GM12878 (cell line): ENCODE measurements around the gene REL. TPM values are rescaled to one million over a fixed set of nuclear protein-coding genes. Genes with fewer than 3 reads are reported as not detected.

Experiments
- ATAC-seq: fragments of 200-7000 bp; cut with Tn5 transposase; 3 replicates; pipeline ENCODE4 v1.9.1; 2020; ENCODE audit warnings: mild to moderate bottlenecking, moderate library complexity
- BruUV-seq: library from RNA; stranded (reverse); fragments of 400-500 nt; replicated peaks from 2 replicates; lab custom pipeline; 2021; lab: Mats Ljungman, UMichigan
- CTCF ChIA-PET: fragments of 300-600 bp; sonication (Branson Sonifier 250); formaldehyde crosslinking; extraction: SDS; loops from one replicate; lab custom pipeline; 2021; ENCODE audit warnings: inconsistent platforms; lab: Yijun Ruan, JAX
- POLR2A ChIA-PET: fragments of 350-600 bp; formaldehyde crosslinking; extraction: SDS; loops from one replicate; lab custom pipeline; 2021; ENCODE audit warnings: inconsistent platforms; lab: Charles Lee
- RAD21 ChIA-PET: fragments of 300-600 bp; sonication (Branson Sonifier 250); formaldehyde crosslinking; loops from one replicate; lab custom pipeline; 2023; ENCODE audit warnings: antibody characterized with exemption; ENCODE audit not compliant: unreplicated experiment; lab: Charles Lee
- SMC1A ChIA-PET: fragments of 300-600 bp; sonication (Branson Sonifier 250); formaldehyde crosslinking; loops from one replicate; lab custom pipeline; 2023; ENCODE audit not compliant: unreplicated experiment, uncharacterized antibody; lab: Charles Lee
- DNase-seq: peaks from one replicate; pipeline ENCODE4 v3.0.0-alpha.2; 2011; ENCODE audit warnings: low read depth, low spot score
- FAIRE-seq: peaks from 3 replicates; lab custom pipeline; 2011; peaks lifted over from hg19 to GRCh38; lab: Jason Lieb, UNC
- H2AFZ ChIP-seq: 2 replicates; pipeline ENCODE4 v1.6.0; 2011; ENCODE audit warnings: low read depth, low read length, control low read depth; ENCODE audit not compliant: control insufficient read depth
- H3K27ac ChIP-seq: 2 replicates; pipeline ENCODE4 v1.5.1; 2011; ENCODE audit warnings: control low read depth; ENCODE audit not compliant: control insufficient read depth, insufficient read depth
- H3K27me3 ChIP-seq, 2 experiments: replicated peaks in 1 of 2; 2 replicates each; pipeline versions ENCODE4 v1.6.0 to v1.6.1; 2011; ENCODE audit warnings: low read length in 1 of 2; ENCODE audit not compliant: control insufficient read depth in 2 of 2, insufficient read depth in 2 of 2
- H3K36me3 ChIP-seq, 2 experiments: 2 replicates each; pipeline ENCODE4 v1.5.1; 2011; ENCODE audit warnings: low read length in 1 of 2; ENCODE audit not compliant: control insufficient read depth in 2 of 2, insufficient read depth in 2 of 2
- H3K4me1 ChIP-seq: 2 replicates; pipeline ENCODE4 v1.6.1; 2011; ENCODE audit warnings: mild to moderate bottlenecking, low read length, moderate library complexity, mixed read lengths; ENCODE audit not compliant: control insufficient read depth, insufficient read depth
- H3K4me2 ChIP-seq: 2 replicates; pipeline ENCODE4 v1.6.0; 2011; ENCODE audit warnings: control low read depth; ENCODE audit not compliant: control insufficient read depth, insufficient read depth
- H3K4me3 ChIP-seq: fragments of 200-600 bp; sonication (generic); 2 replicates; pipeline ENCODE4 v1.5.1; 2016
- H3K79me2 ChIP-seq: 2 replicates; pipeline ENCODE4 v1.6.0; 2011; ENCODE audit warnings: low read length; ENCODE audit not compliant: control insufficient read depth, insufficient read depth
- H3K9ac ChIP-seq: 2 replicates; pipeline ENCODE4 v1.8.0; 2011; ENCODE audit warnings: low read length, control low read depth, mixed read lengths; ENCODE audit not compliant: control insufficient read depth, insufficient read depth
- H3K9me3 ChIP-seq: replicated peaks from 3 replicates; pipeline ENCODE4 v1.5.1; 2011; ENCODE audit warnings: mild to moderate bottlenecking, low read length; ENCODE audit not compliant: control insufficient read depth, insufficient read depth
- H4K20me1 ChIP-seq: 2 replicates; pipeline ENCODE4 v1.6.0; 2011; ENCODE audit not compliant: control insufficient read depth, insufficient read depth
- CBFB ChIP-seq: IDR thresholded peaks from 2 replicates; pipeline ENCODE4 v1.6.1; 2016; ENCODE audit warnings: antibody characterized with exemption, low read depth
- CBX5 ChIP-seq: sonication (generic); IDR thresholded peaks from 2 replicates; pipeline ENCODE4 v1.6.1; 2016; ENCODE audit warnings: low read depth, moderate library complexity, mild to moderate bottlenecking, inconsistent platforms
- PKNOX1 ChIP-seq: fragments of 450-650 bp; IDR thresholded peaks from 2 replicates; pipeline ENCODE4 v1.6.1; 2016; ENCODE audit warnings: mild to moderate bottlenecking
- ZNF24 ChIP-seq: fragments of 450-650 bp; IDR thresholded peaks from 2 replicates; pipeline ENCODE4 v1.6.1; 2017; ENCODE audit warnings: antibody characterized with exemption, mild to moderate bottlenecking
- WGBS: methylation state at CpG from one replicate; pipeline ENCODE4 v1.1.6; 2016; ENCODE audit warnings: low lambda C conversion rate; ENCODE audit not compliant: insufficient replicate concordance, insufficient coverage; ENCODE audit errors: missing lambda C conversion rate; 5-methylcytosine and 5-hydroxymethylcytosine counted together
- in situ Hi-C: fragments of 300-500 bp; cut with MboI; formaldehyde crosslinking; loops from 9 replicates; pipeline ENCODE4 v1.14.3; 2018; ENCODE audit warnings: mixed read lengths
- intact Hi-C: fragments of 100-400 bp; cut with micrococcal nuclease; formaldehyde crosslinking; loops from one replicate; pipeline ENCODE4 v1.14.2; 2022; ENCODE audit not compliant: unreplicated experiment
- polyA plus RNA-seq, 11 experiments: library from polyadenylated mRNA; depleted of rRNA in 4 of 11; unstranded in 6 of 11; stranded (reverse) in 5 of 11; fragments of >200 nt; fragmentation: Nextera tagmentation in 4 of 11; fragmentation: Illumina TruSeq in 1 of 11; extraction: Ambion mirVana in 4 of 11; extraction: Trizol in 1 of 11; gene quantifications; 1 replicate in 1 of 11; 2 replicates in 10 of 11; pipeline versions ENCODE4 v1.2.1 to v1.2.3, GENCODE V29; 2011 to 2016; ENCODE audit warnings: inconsistent platforms in 2 of 11, missing spikeins in 2 of 11, low read depth in 1 of 11
- total RNA-seq, 4 experiments: library from RNA; depleted of rRNA in 3 of 4; stranded (reverse); fragments of >200 nt in 3 of 4; fragmentation: Illumina TruSeq in 1 of 4; extraction: Trizol in 1 of 4; gene quantifications; 2 replicates each; pipeline versions ENCODE4 v1.2.1 to v1.2.3, GENCODE V29; 2013 to 2021
- TF ChIP-seq, protein P1 (sequence below): fragments of 450-650 bp; IDR thresholded peaks from 2 replicates; pipeline ENCODE4 v1.6.1; 2016; ENCODE audit warnings: mild to moderate bottlenecking, moderate library complexity, borderline replicate concordance

The REL gene
- total and polyA plus RNA-seq, 10 of the 15 experiments (the other 5 are each of a cell fraction or from before 2014, with no cell fraction given): 6.3 to 52.4 (median 26.6) TPM

- CTCF ChIA-PET: interaction anchor here (1.2 to 2.0 kb wide), 4 partner anchors 9 to 99 kb away, joined by 3 to 9 read pairs (median 5); no protein-coding TSS in a partner anchor
- FAIRE-seq (no peak), DNase-seq (no peak), ATAC-seq (no peak)
- Histone ChIP-seq H3K9ac (no peak overlapping the region), H3K27me3 (no peaks in the 10 kb centered on the region), H2AFZ (no peak overlapping the region), H3K4me1 (peaks cover 13% of the 10 kb centered on the region), H3K4me2 (no peak overlapping the region; the same call in 1 of the 2 replicates), H3K4me3 (no peak overlapping the region), H3K79me2 (peaks cover 32% of the 10 kb centered on the region), H3K27ac (no peak overlapping the region), H3K36me3 (peaks cover 10 to 44% of the 10 kb centered on the region in 2 experiments), H4K20me1 (no peaks in the 10 kb centered on the region), H3K9me3 (no peaks in the 10 kb centered on the region)
- POLR2A ChIA-PET: interaction anchor here (0.5 to 1.8 kb wide), 5 partner anchors 11 to 49 kb away, joined by 3 to 9 read pairs (median 5); partner anchors contain the start of gene REL
- in situ Hi-C loops: no loop called here
- no TSS peak for BruUV-seq
- TF ChIP-seq, protein P1, sequence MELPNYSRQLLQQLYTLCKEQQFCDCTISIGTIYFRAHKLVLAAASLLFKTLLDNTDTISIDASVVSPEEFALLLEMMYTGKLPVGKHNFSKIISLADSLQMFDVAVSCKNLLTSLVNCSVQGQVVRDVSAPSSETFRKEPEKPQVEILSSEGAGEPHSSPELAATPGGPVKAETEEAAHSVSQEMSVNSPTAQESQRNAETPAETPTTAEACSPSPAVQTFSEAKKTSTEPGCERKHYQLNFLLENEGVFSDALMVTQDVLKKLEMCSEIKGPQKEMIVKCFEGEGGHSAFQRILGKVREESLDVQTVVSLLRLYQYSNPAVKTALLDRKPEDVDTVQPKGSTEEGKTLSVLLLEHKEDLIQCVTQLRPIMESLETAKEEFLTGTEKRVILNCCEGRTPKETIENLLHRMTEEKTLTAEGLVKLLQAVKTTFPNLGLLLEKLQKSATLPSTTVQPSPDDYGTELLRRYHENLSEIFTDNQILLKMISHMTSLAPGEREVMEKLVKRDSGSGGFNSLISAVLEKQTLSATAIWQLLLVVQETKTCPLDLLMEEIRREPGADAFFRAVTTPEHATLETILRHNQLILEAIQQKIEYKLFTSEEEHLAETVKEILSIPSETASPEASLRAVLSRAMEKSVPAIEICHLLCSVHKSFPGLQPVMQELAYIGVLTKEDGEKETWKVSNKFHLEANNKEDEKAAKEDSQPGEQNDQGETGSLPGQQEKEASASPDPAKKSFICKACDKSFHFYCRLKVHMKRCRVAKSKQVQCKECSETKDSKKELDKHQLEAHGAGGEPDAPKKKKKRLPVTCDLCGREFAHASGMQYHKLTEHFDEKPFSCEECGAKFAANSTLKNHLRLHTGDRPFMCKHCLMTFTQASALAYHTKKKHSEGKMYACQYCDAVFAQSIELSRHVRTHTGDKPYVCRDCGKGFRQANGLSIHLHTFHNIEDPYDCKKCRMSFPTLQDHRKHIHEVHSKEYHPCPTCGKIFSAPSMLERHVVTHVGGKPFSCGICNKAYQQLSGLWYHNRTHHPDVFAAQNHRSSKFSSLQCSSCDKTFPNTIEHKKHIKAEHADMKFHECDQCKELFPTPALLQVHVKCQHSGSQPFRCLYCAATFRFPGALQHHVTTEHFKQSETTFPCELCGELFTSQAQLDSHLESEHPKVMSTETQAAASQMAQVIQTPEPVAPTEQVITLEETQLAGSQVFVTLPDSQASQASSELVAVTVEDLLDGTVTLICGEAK: peak; percentile 88
- TF ChIP-seq CBX5: no peak
- TF ChIP-seq PKNOX1: no peak
- TF ChIP-seq CBFB: no peak
- TF ChIP-seq ZNF24: peak; percentile 72
- SMC1A ChIA-PET: interaction anchor here (0.6 to 3.4 kb wide), 10 partner anchors 11 to 93 kb away, joined by 3 to 14 read pairs (median 6); partner anchors contain the start of gene REL
- 100% methylated on average over 1 of the region's 1 CpG for WGBS
- intact Hi-C loops: no loop called here
- RAD21 ChIA-PET: interaction anchor here (0.7 to 2.8 kb wide), 6 partner anchors 8 to 100 kb away, joined by 3 to 14 read pairs (median 8); partner anchors contain the start of gene REL
These were observed 17.2 kb downstream of the REL start for GRCh38 chr2:60898567-60898966.
